ENCODE results near the gene ZNF624. TPM values are rescaled to one million over a fixed set of nuclear protein-coding genes. Genes with fewer than 3 reads are reported as not detected.
"Not testable (repeated sequence)": the region's sequence is repeated elsewhere in the genome, so short reads cannot be mapped to it uniquely, and the experiment has no call there.

The ZNF624 gene
- total RNA-seq (2014; rRNA removed; shearing (Covaris generic)): 1.9 and 2.3 TPM in 2 replicates

- DNase-seq: peak; percentile 93
- no peaks in the 10 kb centered on the region for H3K36me3 ChIP-seq (replicated peaks; ENCODE audit: control insufficient read depth, insufficient read depth, low read length)
- H3K4me3 ChIP-seq (ENCODE audit: insufficient read depth, low read depth, low read length): peak within 1 kb of the TSS; percentile 67
- H3K27me3 ChIP-seq (ENCODE audit: control insufficient read depth, insufficient read depth, low read length): no peaks in the 10 kb centered on the region
Measured at GRCh38 chr17:16653367-16654041, at the start of gene ZNF624. ZNF624 (minus strand) TSS chr17:16653850.

- H3K36me3 ChIP-seq (replicated peaks; ENCODE audit: control insufficient read depth, insufficient read depth, low read length); H3K4me3 ChIP-seq (ENCODE audit: insufficient read depth, low read depth, low read length); H3K27me3 ChIP-seq (ENCODE audit: control insufficient read depth, insufficient read depth, low read length); DNase-seq: not testable (repeated sequence)
Measured at GRCh38 chr17:16697603-16698002, 44.0 kb upstream of the ZNF624 start.

GRCh38 chr17:16690447-16690846, 36.8 kb upstream of the ZNF624 start:
- H3K36me3 ChIP-seq (replicated peaks; ENCODE audit: control insufficient read depth, insufficient read depth, low read length); DNase-seq; H3K27me3 ChIP-seq (ENCODE audit: control insufficient read depth, insufficient read depth, low read length); H3K4me3 ChIP-seq (ENCODE audit: insufficient read depth, low read depth, low read length): not testable (repeated sequence)

GRCh38 chr17:16689731-16690281, 36.2 kb upstream of the ZNF624 start, which contains the start of gene CCDC144A:
CCDC144A (plus strand) TSS chr17:16690241; CDS start chr17:16690401, 160 bp downstream.
- peak; percentile 58 for DNase-seq
- H3K4me3 ChIP-seq (ENCODE audit: insufficient read depth, low read depth, low read length); H3K27me3 ChIP-seq (ENCODE audit: control insufficient read depth, insufficient read depth, low read length); H3K36me3 ChIP-seq (replicated peaks; ENCODE audit: control insufficient read depth, insufficient read depth, low read length): not testable (repeated sequence)

GRCh38 chr17:16687151-16687550, 33.5 kb upstream of the ZNF624 start:
- H3K4me3 ChIP-seq (ENCODE audit: insufficient read depth, low read depth, low read length); H3K27me3 ChIP-seq (ENCODE audit: control insufficient read depth, insufficient read depth, low read length); H3K36me3 ChIP-seq (replicated peaks; ENCODE audit: control insufficient read depth, insufficient read depth, low read length): not testable (repeated sequence)
- DNase-seq: peak; percentile 46

GRCh38 chr17:16686019-16686418, 32.4 kb upstream of the ZNF624 start:
- H3K4me3 ChIP-seq (ENCODE audit: insufficient read depth, low read depth, low read length); H3K36me3 ChIP-seq (replicated peaks; ENCODE audit: control insufficient read depth, insufficient read depth, low read length); H3K27me3 ChIP-seq (ENCODE audit: control insufficient read depth, insufficient read depth, low read length); DNase-seq: not testable (repeated sequence)

GRCh38 chr17:16683290-16684138, 29.9 kb upstream of the ZNF624 start:
- H3K36me3 ChIP-seq (replicated peaks; ENCODE audit: control insufficient read depth, insufficient read depth, low read length); H3K27me3 ChIP-seq (ENCODE audit: control insufficient read depth, insufficient read depth, low read length); H3K4me3 ChIP-seq (ENCODE audit: insufficient read depth, low read depth, low read length): not testable (repeated sequence)
- peak; percentile 31 for DNase-seq

- Histone ChIP-seq H3K36me3 (replicated peaks; ENCODE audit: control insufficient read depth, insufficient read depth, low read length) (no peaks in the 10 kb centered on the region), H3K27me3 (ENCODE audit: control insufficient read depth, insufficient read depth, low read length) (no peaks in the 10 kb centered on the region), H3K4me3 (ENCODE audit: insufficient read depth, low read depth, low read length) (no peak overlapping the region)
- DNase-seq: no peak
Measured at GRCh38 chr17:16676676-16677268, 23.1 kb upstream of the ZNF624 start.

- Histone ChIP-seq H3K4me3 (ENCODE audit: insufficient read depth, low read depth, low read length) (peak overlapping the region; percentile 47), H3K27me3 (ENCODE audit: control insufficient read depth, insufficient read depth, low read length) (peaks cover 23% of the 10 kb centered on the region)
- peak; percentile 65 for DNase-seq
- not testable (repeated sequence) for H3K36me3 ChIP-seq (replicated peaks; ENCODE audit: control insufficient read depth, insufficient read depth, low read length)
Measured at GRCh38 chr17:16666907-16667636, 13.4 kb upstream of the ZNF624 start.

GRCh38 chr17:16666553-16666906, 12.9 kb upstream of the ZNF624 start:
- peak overlapping the region; percentile 47 for H3K4me3 ChIP-seq (ENCODE audit: insufficient read depth, low read depth, low read length)
- not testable (repeated sequence) for H3K36me3 ChIP-seq (replicated peaks; ENCODE audit: control insufficient read depth, insufficient read depth, low read length)

GRCh38 chr17:16662936-16663335, 9.3 kb upstream of the ZNF624 start:
- no peak overlapping the region for H3K4me3 ChIP-seq (ENCODE audit: insufficient read depth, low read depth, low read length)
- H3K27me3 ChIP-seq (ENCODE audit: control insufficient read depth, insufficient read depth, low read length): peaks cover 14% of the 10 kb centered on the region
- no peak for DNase-seq
- no peaks in the 10 kb centered on the region for H3K36me3 ChIP-seq (replicated peaks; ENCODE audit: control insufficient read depth, insufficient read depth, low read length)

More at GRCh38 chr17:16666553-16666906, 12.9 kb upstream of the ZNF624 start:
- DNase-seq: peak; percentile 38
- peaks cover 23% of the 10 kb centered on the region for H3K27me3 ChIP-seq (ENCODE audit: control insufficient read depth, insufficient read depth, low read length)

- Histone ChIP-seq H3K36me3 (replicated peaks; ENCODE audit: control insufficient read depth, insufficient read depth, low read length) (no peaks in the 10 kb centered on the region), H3K4me3 (ENCODE audit: insufficient read depth, low read depth, low read length) (no peak overlapping the region), H3K27me3 (ENCODE audit: control insufficient read depth, insufficient read depth, low read length) (peaks cover 2% of the 10 kb centered on the region; the same call in 1 of the 2 replicates)
- no peak for DNase-seq
Measured at GRCh38 chr17:16661217-16661616, 7.6 kb upstream of the ZNF624 start.

GRCh38 chr17:16652847-16653366, 743 bp downstream of the ZNF624 start:
- H3K27me3 ChIP-seq (ENCODE audit: control insufficient read depth, insufficient read depth, low read length): no peaks in the 10 kb centered on the region
- H3K4me3 ChIP-seq (ENCODE audit: insufficient read depth, low read depth, low read length): peak overlapping the region; percentile 67
- DNase-seq: no peak
- H3K36me3 ChIP-seq (replicated peaks; ENCODE audit: control insufficient read depth, insufficient read depth, low read length): no peaks in the 10 kb centered on the region

GRCh38 chr17:16652252-16652651, 1.4 kb downstream of the ZNF624 start:
- H3K4me3 ChIP-seq (ENCODE audit: insufficient read depth, low read depth, low read length): no peak overlapping the region
- DNase-seq: no peak
- H3K27me3 ChIP-seq (ENCODE audit: control insufficient read depth, insufficient read depth, low read length): no peaks in the 10 kb centered on the region
- H3K36me3 ChIP-seq (replicated peaks; ENCODE audit: control insufficient read depth, insufficient read depth, low read length): no peaks in the 10 kb centered on the region

All from H7 (cell line).